ENCODE data around the gene ADAMTS5.

Gene ADAMTS5

DNA sequence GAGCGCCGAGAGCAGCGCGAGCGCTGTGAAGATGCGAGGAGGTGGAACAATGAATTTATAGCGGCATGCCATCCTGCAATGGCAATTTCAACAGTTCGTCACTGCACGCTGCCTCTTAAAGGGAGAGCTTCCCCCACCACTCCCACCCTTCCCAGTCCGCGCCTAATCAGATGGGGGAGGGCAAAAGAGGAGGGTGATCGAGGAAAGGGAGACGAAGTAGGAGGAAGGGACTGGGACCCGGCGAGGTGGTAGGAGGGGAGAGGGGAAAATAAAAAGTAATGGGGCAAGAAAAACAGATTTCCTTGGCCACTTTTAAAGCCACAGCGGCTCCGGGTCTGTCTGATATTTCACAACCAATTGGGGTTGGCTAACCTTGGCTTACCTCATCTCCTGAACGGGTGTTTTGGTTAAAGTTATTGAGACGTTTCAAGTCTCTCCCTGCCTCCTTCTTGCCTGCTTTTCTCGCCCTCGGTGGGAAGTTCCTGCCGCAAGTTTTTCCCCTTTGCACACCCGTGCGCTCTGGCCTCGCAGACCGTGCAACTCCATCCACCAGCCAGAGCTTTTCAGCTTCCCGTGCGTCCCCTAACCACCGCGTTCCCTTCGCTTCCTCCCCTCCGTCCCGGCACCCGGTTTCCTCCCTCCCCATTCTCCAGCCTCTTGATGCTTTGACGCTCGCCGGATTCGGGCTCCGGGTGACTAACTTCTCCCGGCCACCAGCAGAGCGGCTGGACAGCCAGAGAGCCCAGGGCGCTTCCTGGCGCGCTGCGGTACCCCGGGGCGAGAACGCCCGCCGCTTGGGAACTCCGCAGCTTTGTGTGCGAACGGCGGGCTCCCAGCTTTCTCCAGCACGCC, at the start of gene ADAMTS5:
ADAMTS5 (minus strand) TSS at position 27 of the 852 bp plus-strand sequence. CDS start 697 bp downstream, outside the sequence.
- DNase-seq (ENCODE audit: low read depth): no peak
- in situ Hi-C loops (cut with HindIII; ENCODE audit: low sequenced_read_pairs): no loop called here
- TF ChIP-seq, protein P1, sequence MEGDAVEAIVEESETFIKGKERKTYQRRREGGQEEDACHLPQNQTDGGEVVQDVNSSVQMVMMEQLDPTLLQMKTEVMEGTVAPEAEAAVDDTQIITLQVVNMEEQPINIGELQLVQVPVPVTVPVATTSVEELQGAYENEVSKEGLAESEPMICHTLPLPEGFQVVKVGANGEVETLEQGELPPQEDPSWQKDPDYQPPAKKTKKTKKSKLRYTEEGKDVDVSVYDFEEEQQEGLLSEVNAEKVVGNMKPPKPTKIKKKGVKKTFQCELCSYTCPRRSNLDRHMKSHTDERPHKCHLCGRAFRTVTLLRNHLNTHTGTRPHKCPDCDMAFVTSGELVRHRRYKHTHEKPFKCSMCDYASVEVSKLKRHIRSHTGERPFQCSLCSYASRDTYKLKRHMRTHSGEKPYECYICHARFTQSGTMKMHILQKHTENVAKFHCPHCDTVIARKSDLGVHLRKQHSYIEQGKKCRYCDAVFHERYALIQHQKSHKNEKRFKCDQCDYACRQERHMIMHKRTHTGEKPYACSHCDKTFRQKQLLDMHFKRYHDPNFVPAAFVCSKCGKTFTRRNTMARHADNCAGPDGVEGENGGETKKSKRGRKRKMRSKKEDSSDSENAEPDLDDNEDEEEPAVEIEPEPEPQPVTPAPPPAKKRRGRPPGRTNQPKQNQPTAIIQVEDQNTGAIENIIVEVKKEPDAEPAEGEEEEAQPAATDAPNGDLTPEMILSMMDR (IDR thresholded peaks at IDR 0.05; ENCODE audit: low read depth, low read length, missing control alignments): no peak

DNA sequence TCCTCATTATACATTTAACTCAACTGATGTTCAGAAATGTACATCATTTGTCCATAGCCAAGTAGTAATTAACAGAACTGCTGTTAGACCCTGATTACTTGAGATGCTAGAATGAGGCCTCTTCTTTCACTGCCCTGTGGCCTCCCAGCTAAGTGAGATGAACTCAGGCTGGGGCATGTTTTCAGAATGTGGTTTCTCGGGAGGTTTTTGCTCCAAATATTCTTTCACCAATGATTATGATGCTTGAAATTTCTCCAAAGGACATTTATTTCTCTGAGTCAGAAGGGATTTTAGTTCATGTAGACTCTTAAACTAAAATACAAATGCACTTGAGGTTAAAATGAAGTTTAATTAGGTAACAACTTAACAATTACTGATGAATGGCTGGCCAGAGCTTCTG, 34.6 kb upstream of the ADAMTS5 start:
- in situ Hi-C loops (cut with HindIII; ENCODE audit: low sequenced_read_pairs): no loop called here
- TF ChIP-seq, protein P1 (IDR thresholded peaks at IDR 0.05; ENCODE audit: low read depth, low read length, missing control alignments): no peak

More for the DNA sequence above, at the start of gene ADAMTS5:
- H3K4me3 ChIP-seq (ENCODE audit: low read depth, low read length): peak within 1 kb of the TSS; percentile 61

DNA sequence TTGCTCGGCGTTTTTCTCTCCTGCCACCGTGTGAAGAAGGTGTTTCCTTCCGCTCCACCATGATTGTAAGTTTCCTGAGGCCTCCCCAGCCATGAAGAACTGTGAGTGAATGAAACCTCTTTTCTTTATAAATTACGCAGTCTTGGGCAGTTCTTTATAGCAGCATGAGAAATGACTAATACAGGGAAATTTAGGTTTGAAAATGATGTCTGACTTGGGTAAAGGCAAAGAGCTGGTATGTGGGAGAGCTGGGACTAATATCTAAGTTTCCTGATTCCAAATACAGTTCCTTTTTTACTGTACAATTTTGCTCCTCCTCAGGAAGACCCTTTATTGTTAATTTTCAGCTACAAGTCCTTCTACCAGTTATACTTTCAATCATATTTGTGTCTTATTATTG, 16.7 kb upstream of the ADAMTS5 start:
- TF ChIP-seq, protein P1 (IDR thresholded peaks at IDR 0.05; ENCODE audit: low read depth, low read length, missing control alignments): no peak
- no peak overlapping the region for H3K4me3 ChIP-seq (ENCODE audit: low read depth, low read length)
- DNase-seq (ENCODE audit: low read depth): no peak
- in situ Hi-C loops (cut with HindIII; ENCODE audit: low sequenced_read_pairs): no loop called here

More for the DNA sequence above, 34.6 kb upstream of the ADAMTS5 start:
- no peak overlapping the region for H3K4me3 ChIP-seq (ENCODE audit: low read depth, low read length)
- DNase-seq (ENCODE audit: low read depth): no peak

DNA sequence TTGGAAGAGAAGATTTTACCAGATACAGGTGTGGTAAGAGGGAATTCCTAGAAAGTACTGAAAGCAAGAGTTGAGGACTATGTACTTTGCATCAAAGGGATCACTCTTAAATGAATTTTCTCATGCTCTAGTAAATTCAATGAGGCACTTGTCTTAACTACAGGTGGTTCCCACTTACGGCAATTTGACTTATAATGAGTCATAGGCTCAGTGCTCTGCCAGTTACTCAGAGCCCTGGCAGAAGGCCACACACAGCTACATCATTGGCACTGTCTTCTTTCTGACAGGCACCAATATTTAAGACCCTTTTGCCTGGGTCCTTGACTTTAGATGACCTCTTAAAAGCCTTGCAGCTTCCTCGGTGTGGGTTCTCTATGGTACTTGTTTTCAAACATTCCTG, 15.9 kb upstream of the ADAMTS5 start:
- in situ Hi-C loops (cut with HindIII; ENCODE audit: low sequenced_read_pairs): no loop called here
- TF ChIP-seq, protein P1 (IDR thresholded peaks at IDR 0.05; ENCODE audit: low read depth, low read length, missing control alignments): no peak
- no peak for DNase-seq (ENCODE audit: low read depth)
- no peak overlapping the region for H3K4me3 ChIP-seq (ENCODE audit: low read depth, low read length)

DNA sequence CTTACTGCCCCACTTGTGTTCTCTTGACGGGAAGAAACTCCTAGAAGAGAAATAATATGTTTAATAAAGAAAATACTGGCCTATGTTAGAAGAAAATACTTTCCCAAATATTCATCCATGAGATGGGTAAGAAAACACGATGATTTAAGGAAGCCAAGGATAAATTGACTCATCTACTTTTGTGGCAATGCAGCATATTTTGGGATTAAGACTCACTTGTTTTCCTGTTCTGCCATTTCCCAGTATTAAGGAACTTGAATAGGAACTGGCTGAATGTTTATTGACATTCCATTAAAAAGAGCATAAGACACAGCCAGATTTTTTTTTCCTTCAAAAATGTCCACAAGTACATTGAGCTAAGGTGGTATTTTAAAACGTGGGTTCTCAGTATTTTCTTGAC, 10.9 kb upstream of the ADAMTS5 start:
- DNase-seq (ENCODE audit: low read depth): no peak
- TF ChIP-seq, protein P1 (IDR thresholded peaks at IDR 0.05; ENCODE audit: low read depth, low read length, missing control alignments): no peak
- no peak overlapping the region for H3K4me3 ChIP-seq (ENCODE audit: low read depth, low read length)
- in situ Hi-C loops (cut with HindIII; ENCODE audit: low sequenced_read_pairs): no loop called here

DNA sequence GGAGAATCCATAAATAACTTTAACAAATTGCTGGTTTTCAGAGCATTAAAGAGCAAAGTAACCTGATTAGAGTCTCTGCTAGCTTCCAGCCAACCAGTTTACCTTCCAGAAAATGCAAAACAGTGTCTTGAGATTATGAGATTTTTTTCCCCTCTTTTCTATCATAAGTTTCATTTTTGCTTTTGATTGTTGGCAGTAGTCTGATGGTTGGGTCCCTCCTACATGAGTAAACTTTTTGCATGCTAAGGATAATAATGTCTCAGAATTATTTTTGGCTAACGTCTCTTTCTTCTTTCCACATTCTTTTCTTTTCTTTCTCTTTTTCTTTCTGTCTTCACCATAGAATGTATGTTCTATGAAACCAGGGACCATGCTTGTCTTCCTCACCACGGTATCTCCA, 6.3 kb upstream of the ADAMTS5 start:
- in situ Hi-C loops (cut with HindIII; ENCODE audit: low sequenced_read_pairs): no loop called here
- no peak for DNase-seq (ENCODE audit: low read depth)
- TF ChIP-seq, protein P1 (IDR thresholded peaks at IDR 0.05; ENCODE audit: low read depth, low read length, missing control alignments): no peak
- no peak overlapping the region for H3K4me3 ChIP-seq (ENCODE audit: low read depth, low read length)
